Measurements from ENCODE around the gene MEF2B.
"Not testable (repeated sequence)": the region's sequence is repeated elsewhere in the genome, so short reads cannot be mapped to it uniquely, and the experiment has no call there.

MEF2B gene

DNA sequence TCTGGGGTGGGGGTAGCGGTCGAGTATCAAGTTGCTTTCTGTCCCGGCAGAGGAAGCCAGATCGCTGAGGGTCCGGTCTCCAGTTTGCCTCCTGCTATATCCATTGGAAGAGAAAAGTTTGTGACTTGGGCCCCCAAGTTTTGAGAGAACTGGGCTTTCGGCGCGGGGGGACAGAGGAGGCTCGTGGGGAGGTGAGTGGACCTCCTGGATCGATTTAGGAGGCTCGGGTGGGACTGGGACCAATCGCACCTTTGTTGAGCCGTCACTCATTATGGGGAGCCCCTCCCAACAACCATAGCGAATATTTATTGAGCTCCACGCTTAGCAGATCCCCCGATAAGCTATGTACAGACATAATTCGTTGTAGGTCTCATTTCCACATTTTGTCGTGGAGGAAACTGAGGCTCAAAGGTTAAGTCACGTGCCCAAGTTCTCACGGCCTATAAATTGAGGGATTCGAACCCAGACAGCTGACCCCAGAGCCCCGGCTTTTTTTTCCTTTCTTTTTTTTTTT lies 22.9 kb upstream of the MEF2B start:
- no peak for DNase-seq (ENCODE audit: low spot score)

DNA sequence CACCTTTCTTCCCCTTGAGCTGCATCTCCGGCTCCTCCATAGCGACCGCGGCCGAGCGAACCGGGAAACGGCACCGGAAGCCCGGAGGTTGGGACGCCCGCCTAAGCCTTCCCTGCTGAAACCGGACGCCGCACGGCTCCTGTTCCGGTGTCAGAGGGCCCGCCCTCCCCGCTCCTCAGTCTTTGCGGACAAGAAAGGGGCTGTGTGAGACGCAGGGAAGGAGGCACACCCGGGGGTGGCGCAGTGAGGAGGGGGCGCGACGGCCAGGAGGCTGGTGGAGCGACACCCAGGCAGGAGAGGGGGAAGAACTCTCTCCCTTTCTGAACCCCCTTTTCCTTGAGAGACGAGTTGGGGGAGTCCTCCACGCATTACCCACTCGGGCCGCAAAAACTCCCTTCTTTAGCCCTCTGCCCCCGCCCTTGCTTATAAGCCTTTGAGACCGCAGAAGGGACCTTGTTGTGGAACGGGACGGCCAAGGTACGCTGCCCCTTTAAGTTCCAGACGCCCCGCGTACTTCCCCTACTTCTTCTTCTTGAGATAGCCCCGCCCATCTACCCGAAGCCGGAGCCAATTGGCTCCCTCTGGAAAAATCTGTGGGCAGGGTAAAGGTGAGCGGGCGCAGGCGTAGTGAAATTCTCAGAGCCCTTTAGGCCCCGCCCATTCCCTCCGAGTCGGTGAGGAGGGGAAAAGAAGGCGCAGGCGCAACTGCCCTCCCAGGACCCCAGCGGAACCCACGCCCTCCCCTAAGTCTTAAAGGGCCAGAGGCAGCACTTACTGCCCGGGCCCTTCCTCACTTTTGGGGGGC lies 22.2 kb upstream of the MEF2B start, which contains the start of the genes BORCS8 and RFXANK:
BORCS8 (minus strand) TSS at position 75 of the 805 bp plus-strand sequence; CDS start at position 40, 35 bp downstream.
RFXANK (plus strand) TSS at position 181 of the 805 bp plus-strand sequence. CDS start 1,689 bp downstream, outside the sequence.
- DNase-seq (ENCODE audit: low spot score): peak; percentile 99

DNA sequence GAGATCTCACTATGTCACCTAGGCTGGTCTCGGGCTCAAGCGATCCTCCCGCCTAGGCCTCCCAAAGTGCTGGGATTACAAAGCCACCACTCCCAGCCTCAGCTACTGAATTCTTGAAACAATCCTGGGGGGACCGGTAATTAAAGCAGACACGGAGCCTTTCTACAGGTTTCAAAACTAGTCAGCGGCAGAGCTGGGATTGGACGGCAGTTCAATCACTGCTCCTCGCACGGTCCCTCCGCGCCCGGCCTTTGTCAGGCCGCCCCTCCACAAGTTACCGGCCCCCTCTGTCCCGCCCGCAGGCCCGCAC lies 21.7 kb upstream of the MEF2B start:
- DNase-seq (ENCODE audit: low spot score): no peak

DNA sequence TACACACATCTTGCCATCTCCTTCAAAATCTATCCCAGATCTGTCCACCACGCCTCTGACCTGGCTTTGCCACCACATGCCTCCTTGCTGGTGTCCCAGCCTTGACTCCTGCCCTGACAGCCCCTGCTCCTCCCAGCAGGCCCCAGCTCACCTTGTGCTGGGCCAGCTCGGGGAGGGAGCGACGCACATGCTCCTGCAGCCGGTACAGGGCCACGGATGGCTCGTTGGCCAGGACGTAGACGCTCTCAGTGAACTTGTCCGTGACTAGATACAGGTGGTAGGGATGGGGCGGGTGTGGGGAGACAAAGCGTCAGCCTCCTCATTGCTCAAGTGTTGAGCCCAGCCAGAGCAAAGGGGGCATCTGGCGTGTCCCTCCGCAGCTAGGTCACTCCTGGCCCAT lies 16.7 kb upstream of the MEF2B start:
- no peak for DNase-seq (ENCODE audit: low spot score)

DNA sequence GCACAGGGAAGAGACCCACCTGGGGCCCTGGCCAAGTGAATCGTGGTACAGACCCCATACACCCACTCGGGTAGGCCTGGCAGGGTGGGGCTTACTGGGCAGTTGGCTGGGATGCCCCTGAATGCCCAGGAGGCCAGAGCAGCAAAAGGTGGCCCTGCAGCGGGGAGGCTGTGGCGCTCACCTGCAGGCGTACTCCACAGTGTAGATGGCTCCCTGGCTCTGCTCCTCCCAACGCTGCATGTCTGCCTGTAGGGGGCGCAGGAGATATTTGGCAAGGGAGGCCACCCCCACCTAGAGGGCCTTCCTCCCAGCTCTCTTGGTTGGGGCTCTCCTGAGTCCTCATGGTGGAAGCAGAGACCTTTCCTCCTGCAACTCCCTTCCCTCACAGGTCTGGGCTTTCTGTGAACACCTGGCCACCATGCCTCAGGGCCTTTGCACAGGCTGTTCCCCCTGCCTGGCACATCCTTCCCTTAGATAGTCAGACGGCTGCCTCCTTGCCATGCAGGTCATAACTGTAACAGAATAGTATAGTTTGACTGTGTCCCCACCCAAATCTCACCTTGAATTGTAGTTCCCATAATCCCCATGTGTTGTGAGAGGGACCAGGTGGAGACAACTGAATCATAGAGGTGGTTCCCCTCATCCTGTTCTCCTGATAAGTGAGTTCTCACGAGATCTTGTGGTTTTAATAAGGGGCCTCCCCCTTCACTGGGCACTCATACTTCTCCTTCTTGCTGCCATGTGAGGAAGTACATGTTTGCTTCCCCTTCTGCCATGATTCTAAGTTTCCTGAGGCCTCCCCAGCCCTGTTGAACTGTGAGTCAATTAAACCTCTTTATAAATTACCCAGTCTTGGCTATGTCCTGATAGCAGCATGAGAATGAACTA lies 16.0 kb upstream of the MEF2B start:
- peak; percentile 87 for DNase-seq (ENCODE audit: low spot score)

DNA sequence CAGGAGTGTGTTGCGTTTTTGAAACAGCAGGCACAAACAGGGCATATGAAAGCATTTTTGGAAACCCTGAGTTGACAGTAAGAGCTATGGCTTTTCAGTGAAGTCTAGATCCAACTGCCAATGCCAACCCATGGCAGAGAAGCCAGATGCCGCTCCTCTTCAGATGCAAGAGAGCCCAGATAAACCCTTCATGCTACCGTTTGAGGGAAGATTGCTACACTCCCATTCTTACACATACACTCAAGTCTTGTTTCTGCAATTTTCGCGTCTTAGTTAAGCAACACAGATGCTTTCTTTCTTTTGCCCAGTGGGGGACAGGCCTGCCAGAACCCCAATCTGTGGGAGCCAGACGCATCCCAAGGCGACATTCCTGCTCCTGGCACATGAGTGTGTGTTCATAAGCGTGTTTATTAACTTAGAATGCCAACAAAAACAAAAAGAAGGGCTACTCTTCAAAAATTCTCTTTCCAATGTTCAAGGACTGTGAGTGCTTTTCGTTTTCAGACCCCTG lies 11.5 kb upstream of the MEF2B start:
- DNase-seq (ENCODE audit: low spot score): no peak

DNA sequence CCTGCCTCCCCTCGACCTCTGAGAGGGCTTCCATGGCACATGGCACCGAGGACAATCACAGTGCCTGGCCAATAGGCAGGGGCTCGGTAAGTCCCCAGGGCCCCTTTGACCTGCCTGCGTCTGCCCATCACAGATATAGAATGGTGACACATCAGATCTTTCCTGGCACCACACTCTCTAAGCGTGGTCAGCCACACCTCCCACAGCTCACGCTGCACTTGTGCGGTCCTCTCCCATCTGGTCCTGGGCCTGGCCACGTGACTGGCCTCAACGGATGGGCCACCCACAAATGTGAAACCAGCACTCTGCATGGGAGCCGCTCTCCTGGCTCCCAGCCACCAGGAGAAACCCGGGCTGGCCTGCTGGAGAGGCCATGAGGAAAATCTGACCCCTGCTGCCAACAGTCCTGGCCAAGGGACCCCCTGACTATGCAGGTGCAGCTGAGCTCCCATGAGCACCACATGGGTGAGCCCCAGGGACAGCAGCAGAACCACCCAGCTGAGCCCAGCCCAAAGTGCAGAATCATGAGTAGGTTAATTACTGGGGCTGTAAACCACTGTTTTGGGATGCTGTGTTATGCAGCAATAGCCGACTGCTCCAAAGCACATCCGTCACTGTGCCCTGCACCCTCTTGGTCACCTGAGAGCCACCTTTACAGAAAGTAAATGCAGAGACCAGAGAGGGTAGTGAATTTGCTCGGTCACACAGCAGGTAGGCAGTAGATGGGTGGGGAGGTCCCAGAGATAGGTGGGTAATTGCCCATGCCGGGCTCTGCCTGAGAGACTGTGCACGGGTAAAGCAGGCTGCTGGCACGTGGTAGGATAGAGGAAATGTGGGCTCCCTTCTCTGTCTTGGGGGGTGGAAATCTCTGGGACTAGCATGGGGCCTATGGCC lies 9.7 kb upstream of the MEF2B start:
- DNase-seq (ENCODE audit: low spot score): no peak

DNA sequence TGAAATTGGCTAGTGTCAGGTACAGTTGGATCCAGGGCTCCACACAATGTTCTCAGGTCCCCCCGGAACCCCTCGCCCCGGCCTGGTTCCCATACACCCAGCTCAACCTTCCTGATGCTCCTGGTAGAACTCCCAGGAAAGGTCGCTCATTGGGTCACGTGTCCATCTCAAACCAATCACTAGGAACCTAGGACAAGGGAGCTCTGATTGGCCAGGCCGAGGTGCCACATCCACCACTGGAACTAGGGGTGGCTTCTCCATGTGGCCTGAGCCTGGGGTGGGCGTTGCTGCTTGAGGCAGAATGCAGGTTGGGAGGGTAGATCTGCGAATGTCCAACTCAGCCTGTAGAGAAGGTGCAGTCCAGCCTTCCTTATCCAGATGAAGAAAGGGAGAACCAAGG lies 6.9 kb upstream of the MEF2B start:
- DNase-seq (ENCODE audit: low spot score): no peak

DNA sequence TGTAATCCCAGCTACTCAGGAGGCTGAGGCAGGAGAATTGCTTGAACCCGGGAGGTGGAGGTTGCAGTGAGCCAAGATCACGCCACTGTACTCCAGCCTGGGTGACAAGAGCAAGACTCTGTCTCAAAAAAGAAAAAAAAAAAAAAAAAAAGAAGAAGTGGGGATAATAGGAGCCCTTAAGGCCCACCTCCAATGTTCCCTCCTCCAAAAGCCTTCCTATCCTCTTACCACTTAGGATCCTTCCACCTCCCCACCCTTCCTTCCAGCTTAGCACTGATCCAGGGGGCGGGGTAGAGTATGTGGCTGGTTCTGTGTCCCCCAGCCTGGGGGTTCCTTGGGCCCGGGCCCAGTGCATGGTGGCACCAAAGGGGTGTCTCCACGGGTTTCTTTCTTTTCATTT lies 3.2 kb upstream of the MEF2B start:
- not testable (repeated sequence) for DNase-seq (ENCODE audit: low spot score)

DNA sequence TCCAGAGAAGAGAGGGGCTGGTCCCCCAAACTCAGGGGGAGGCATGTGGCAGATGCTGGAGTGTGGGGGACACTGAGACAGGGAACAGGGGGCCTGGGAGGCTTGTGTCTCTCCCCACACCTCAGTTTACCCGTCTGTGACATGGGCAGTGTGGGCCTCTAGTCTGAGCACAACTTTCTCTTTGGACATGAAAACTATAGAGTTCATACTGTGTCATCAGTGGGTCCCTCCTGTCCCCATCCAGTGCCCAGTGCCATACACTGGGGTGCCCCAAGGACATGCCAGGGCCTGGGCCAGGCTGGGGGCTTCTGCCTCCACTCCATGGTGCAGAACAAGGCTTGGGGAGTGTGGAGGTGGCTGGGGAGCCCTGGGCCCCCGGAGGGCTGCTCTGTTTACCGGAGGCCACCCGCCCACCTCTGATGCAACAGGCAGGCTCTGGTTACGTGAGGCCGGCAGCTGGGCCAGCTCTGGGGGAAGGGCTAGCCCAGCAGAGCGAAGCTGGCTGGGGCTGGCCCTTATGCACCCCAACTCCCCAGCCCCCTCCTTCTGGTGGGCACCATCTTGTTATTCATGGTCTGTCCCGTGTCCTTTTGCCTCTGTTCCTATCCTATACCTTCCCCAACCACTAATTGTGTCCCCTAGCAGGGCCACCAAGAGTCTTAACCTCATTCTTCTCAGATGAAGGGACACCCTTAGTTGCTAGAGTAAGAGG lies 1.9 kb upstream of the MEF2B start:
- peak; percentile 91 for DNase-seq (ENCODE audit: low spot score)

DNA sequence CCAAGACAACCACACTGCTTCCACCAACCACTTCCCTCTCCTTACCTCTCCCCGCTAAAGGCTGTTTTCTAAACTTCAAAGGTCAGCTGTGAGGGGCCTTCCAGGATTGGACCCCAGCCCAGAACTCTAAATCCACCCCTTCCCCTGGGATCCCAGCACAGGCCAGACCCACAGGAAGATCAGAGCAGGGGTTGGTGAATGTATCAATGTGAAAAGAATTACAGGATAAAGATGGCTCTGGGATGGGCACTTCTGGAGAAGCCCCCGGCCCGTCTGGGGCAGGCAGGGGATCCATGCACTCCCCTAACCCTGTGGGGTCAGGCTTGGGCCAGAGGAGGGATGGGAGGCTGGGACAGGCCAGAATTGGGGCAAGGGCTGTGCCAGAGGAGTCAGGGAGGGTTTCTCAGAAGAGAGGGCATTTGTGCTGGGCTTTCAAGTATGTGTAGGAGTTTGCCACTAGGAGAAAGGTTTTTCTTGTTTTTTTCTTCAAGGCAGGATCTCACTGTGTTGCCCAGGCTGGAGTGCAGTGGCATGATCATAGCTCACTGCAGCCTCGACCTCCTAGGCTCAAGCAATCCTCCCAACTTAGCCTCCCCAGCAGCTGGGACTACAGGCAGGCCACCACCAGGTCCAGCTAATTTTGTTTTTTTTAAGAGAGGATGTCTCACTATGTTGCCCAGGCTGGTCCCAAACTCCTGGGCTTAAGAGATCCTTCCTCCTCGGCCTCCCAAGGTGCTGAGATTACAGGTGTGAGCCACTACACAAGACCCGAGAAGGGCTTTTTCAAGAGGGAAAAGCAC lies 1.0 kb upstream of the MEF2B start:
- DNase-seq (ENCODE audit: low spot score): no peak

DNA sequence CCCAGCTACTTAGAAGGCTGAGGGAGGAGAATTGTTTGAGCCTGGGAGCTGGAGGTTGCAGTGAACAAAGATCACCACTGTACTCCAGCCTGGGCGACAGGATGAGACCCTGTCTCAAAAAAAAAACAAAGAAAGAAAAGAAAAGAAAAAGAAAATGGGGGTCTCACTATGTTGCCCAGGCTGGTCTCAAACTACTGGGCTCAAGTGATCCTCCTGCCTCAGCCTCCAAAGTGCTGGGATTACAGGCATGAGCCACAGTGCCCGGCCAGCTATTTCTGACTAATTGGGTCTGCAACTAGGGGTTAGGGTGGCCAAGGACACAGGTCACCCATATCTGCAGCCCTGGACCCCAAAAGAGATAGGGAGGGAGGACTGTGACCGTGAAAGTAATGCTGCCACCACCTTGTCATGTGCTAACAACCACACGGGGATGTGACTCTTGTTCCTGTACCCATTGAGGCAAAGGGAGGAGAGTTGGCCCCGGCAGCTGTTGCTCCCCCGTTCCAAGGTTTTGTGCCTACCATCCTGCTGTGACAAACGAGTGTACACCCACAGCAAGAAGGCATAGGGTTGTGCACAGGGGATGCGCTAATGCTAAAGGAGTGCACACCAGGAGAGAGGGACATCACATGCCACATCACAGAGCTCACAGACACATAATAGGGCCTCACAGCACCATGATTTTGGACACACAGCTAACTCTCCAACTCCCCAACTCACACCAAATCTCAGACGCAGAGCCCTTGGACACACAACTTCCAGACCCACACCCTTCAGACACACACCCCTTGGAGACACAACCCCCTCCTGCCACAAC lies 619 bp downstream of the MEF2B start:
- no peak for DNase-seq (ENCODE audit: low spot score)

DNA sequence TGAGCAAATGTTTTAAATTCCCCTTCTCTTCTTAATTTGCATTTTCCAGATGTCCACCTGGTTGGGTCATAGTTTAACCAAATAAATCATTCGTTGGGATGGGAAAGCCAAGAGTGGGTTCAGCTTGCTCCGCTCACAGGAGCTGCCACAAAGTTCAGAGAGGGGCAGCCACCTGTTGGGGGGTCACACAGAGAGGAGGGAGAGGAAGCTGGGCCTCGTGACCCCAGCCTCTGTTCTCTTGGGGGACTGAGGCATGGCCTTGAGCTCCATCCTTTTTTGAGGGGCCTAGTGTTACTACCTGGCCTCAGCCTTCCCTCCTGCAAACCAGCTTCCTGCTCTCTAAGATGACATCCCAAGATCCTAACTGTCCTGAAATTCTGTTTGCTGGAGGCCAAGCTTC lies 2.5 kb downstream of the MEF2B start:
- DNase-seq (ENCODE audit: low spot score): no peak

DNA sequence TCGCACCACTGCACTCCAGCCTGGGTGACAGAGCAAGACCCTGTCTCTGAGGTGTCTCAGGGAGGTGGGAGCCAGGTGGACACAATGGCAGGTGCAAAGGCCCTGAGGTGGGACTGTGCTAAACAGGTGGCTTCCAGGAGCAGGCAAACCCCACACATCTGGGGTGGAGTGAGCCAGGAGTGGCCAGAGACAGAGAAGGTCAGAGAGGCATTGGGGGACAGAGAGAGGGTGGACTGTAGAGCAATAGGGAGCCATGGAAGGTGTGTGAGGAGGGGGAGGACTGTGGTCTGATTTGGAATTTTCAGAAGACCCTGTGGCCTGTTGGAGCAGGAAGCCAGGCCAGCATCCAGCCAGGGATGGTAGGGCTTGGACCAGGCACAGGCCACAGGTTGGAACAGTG lies 4.7 kb downstream of the MEF2B start:
- DNase-seq (ENCODE audit: low spot score): no peak

DNA sequence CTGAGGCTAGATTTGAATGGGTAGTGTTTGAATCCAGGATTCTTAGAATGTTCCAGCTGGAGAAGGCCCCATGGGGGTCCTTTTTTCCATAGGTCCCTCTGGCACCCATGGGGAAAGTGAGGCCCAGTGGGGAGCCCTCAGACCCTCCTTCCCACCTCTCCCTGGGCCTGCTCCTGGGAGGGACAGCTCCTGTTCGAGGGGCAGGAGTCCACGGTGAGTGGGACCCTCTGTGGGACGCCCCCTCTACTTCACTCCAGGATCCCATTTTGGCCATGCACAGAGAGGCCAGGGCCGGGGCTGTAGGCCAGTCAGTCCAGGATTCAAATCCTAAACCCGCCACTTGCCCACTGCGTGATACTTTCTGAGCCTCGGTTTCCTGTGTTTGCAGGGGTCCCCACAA lies 7.6 kb downstream of the MEF2B start:
- DNase-seq (ENCODE audit: low spot score): no peak

DNA sequence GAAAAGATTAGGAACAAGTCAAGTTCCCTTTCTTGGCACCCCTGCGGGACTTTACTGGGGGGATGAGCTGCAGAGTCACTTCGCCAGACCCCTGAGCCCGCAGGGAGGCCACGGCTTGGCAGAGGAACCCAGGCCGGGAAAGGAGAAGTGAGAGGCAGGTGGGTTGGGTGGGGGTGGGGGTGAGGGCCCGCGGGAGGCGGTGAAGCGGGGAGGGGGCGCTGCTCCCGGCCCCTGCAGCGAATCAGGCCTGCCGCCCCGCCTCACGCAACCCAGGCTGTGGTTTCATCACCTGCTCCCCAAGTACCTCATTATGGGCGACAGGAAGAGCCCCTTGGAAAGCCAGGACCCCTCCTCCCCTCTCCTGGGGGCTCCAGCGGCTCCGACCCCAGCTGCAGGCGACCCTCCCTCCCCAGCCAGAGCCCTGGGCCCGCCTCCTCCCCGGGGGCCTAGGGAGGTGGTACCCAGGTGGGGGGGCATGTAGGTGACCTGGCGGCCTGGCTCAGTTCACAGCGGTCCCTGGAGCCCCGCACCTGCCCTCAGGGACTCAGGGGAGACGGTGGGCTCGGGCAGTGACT lies 9.5 kb downstream of the MEF2B start:
- no peak for DNase-seq (ENCODE audit: low spot score)

DNA sequence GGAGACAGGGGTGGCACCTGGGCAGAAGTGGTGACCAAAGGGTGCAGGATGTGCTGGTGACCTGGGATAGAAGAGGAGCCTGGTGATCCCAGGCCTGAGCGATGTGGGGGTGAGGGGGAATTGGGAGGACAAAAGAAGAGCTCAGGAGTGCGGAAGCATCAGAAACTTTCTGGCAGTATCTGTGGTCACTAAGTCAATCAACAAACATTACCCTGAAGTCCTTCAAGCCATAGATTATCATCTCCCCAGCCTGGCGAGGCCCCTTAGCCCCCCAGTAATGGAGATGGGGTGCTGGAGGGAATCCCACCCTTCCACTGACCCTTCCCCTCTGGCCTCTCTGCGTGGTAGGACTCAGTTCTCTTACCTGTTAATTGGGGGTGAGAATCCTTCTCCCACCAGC lies 10.5 kb downstream of the MEF2B start:
- DNase-seq (ENCODE audit: low spot score): no peak

DNA sequence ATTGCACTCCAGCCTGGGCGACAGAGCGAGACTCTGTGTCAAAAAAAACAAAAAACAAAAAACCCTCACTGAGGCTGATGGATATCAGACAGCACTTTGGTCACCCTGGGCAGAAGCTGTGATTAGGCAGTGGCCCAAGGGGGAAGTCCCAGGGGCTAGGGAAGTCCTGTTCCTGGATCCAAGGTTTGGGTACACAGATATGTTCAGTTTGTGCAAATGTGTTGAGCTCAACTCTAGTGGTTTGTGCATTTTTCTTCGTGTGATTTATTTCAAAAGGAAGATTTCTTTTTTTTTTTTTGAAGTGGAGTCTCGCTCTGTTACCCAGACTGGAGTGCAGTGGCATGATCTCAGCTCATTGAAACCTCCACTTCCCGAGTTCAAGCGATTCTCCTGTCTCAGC lies 12.3 kb downstream of the MEF2B start:
- no peak for DNase-seq (ENCODE audit: low spot score)

Measured in HuH-7 (cell line).